Endothelial cell of umbilical vein (primary cell): ENCODE data around the gene MSANTD7. TPM values are rescaled to one million over a fixed set of nuclear protein-coding genes. Genes with fewer than 3 reads are reported as not detected.
A peak's percentile ranks its signal among the peaks of the same experiment; 100 is the strongest.

ENCODE experiments used
- BruUV-seq: library from RNA; stranded (reverse); fragments of 400-500 nt; replicated peaks from 2 replicates; lab custom pipeline; 2021; lab: Mats Ljungman, UMichigan
- CTCF ChIA-PET: fragments of 300-600, 350-600 bp; sonication (Branson Sonifier 250); formaldehyde crosslinking; loops from one replicate; lab custom pipeline; 2021; ENCODE audit warnings: antibody characterized with exemption, inconsistent platforms; lab: Charles Lee
- POLR2A ChIA-PET: fragments of 300-600, 350-600 bp; sonication (Branson Sonifier 250); formaldehyde crosslinking; loops from one replicate; lab custom pipeline; 2021; ENCODE audit warnings: antibody characterized with exemption, inconsistent platforms; lab: Charles Lee
- DNase-seq: peaks from one replicate; pipeline ENCODE4 v3.0.0-alpha.2; 2011; ENCODE audit warnings: low read depth, low spot score
- FAIRE-seq: peaks from 2 replicates; lab custom pipeline; 2011; peaks lifted over from hg19 to GRCh38; lab: Jason Lieb, UNC
- H2AFZ ChIP-seq: 2 replicates; pipeline ENCODE4 v1.6.0; 2012; ENCODE audit warnings: low read depth, low read length, control low read depth, inconsistent platforms
- H3K27ac ChIP-seq: 2 replicates; pipeline ENCODE4 v1.5.1; 2011; ENCODE audit warnings: low read depth, mild to moderate bottlenecking, control low read depth, low read length, moderate library complexity; ENCODE audit not compliant: insufficient read depth
- H3K27me3 ChIP-seq, 2 experiments: 2 replicates each; pipeline versions ENCODE4 v1.6.0 to v1.6.1; 2011; ENCODE audit warnings: low read length in 2 of 2, mixed read lengths in 1 of 2; ENCODE audit not compliant: control insufficient read depth in 2 of 2, insufficient read depth in 2 of 2
- H3K36me3 ChIP-seq, 2 experiments: 2 replicates in 1 of 2; 3 replicates in 1 of 2; pipeline ENCODE4 v1.5.1; 2011; ENCODE audit warnings: low read length in 2 of 2, mild to moderate bottlenecking in 1 of 2, moderate library complexity in 1 of 2; ENCODE audit not compliant: control insufficient read depth in 2 of 2, insufficient read depth in 2 of 2; ENCODE audit errors: extremely low read depth in 1 of 2
- H3K4me1 ChIP-seq: 3 replicates; pipeline ENCODE4 v1.5.1; 2011; ENCODE audit warnings: mild to moderate bottlenecking, low read length; ENCODE audit not compliant: control insufficient read depth, insufficient read depth; ENCODE audit errors: extremely low read depth
- H3K4me2 ChIP-seq: 2 replicates; pipeline ENCODE4 v1.6.1; 2011; ENCODE audit warnings: low read length, control low read depth, mixed read lengths; ENCODE audit not compliant: insufficient read depth
- H3K4me3 ChIP-seq, 3 experiments: fragments of 200-600 bp in 1 of 3; sonication (generic), shearing (Covaris generic) in 1 of 3; replicated peaks in 1 of 3; 2 replicates each; pipeline ENCODE4 v1.5.1; 2011 to 2016; ENCODE audit warnings: control low read depth in 3 of 3, low read length in 3 of 3, mild to moderate bottlenecking in 2 of 3, inconsistent platforms in 1 of 3, low read depth in 1 of 3, moderate library complexity in 1 of 3; ENCODE audit not compliant: insufficient read depth in 1 of 3
- H3K79me2 ChIP-seq: 2 replicates; pipeline ENCODE4 v1.6.0; 2012; ENCODE audit warnings: low read length, inconsistent platforms; ENCODE audit not compliant: control insufficient read depth, insufficient read depth
- H3K9ac ChIP-seq: replicated peaks from 2 replicates; pipeline ENCODE3; 2011; ENCODE audit warnings: low read length, control low read depth; ENCODE audit not compliant: insufficient read depth; ENCODE audit errors: extremely low read depth
- H3K9me1 ChIP-seq: replicated peaks from 3 replicates; pipeline ENCODE4 v1.6.0; 2011; ENCODE audit warnings: mild to moderate bottlenecking, low read length; ENCODE audit not compliant: control insufficient read depth, insufficient read depth; ENCODE audit errors: extremely low read depth
- H3K9me3 ChIP-seq: replicated peaks from 2 replicates; pipeline ENCODE4 v1.5.1; 2012; ENCODE audit warnings: low read length, inconsistent platforms; ENCODE audit not compliant: control insufficient read depth, insufficient read depth
- H4K20me1 ChIP-seq: replicated peaks from 2 replicates; pipeline ENCODE3; 2011; ENCODE audit warnings: mild to moderate bottlenecking, low read length; ENCODE audit not compliant: control insufficient read depth, insufficient read depth; ENCODE audit errors: extremely low read depth
- CTCF ChIP-seq, 2 donors: IDR thresholded peaks; 1 replicate in 1 of 2; 2 replicates in 1 of 2; pipeline ENCODE4 v1.5.1; 2011; ENCODE audit warnings: low read length in 2 of 2, mild to moderate bottlenecking in 2 of 2, moderate library complexity in 2 of 2, control low read depth in 1 of 2, inconsistent platforms in 1 of 2, low read depth in 1 of 2; ENCODE audit not compliant: insufficient read depth in 1 of 2; ENCODE audit errors: extremely low read depth in 1 of 2
- EZH2 ChIP-seq: IDR thresholded peaks from 2 replicates; pipeline ENCODE4 v1.6.1; 2012; ENCODE audit warnings: borderline replicate concordance, low read depth, mild to moderate bottlenecking, moderate library complexity, low read length, inconsistent platforms; ENCODE audit not compliant: severe bottlenecking
- FOS ChIP-seq: IDR thresholded peaks from 2 replicates; pipeline ENCODE4 v1.6.1; 2011; ENCODE audit warnings: mild to moderate bottlenecking, low read length, moderate library complexity, borderline replicate concordance; ENCODE audit not compliant: insufficient read depth
- GATA2 ChIP-seq: IDR thresholded peaks from 2 replicates; pipeline ENCODE4 v1.7.0; 2011; ENCODE audit warnings: low read depth, mild to moderate bottlenecking, moderate library complexity, mixed read lengths, low read length; ENCODE audit not compliant: insufficient read length, insufficient read depth
- MAX ChIP-seq: IDR thresholded peaks from 2 replicates; pipeline ENCODE4 v1.6.1; 2011; ENCODE audit not compliant: insufficient read depth, insufficient read length
- POLR2A ChIP-seq: IDR thresholded peaks from 2 replicates; pipeline ENCODE4 v1.6.1; 2012; ENCODE audit warnings: low read depth, mild to moderate bottlenecking, control low read depth, low read length
- POLR2AphosphoS5 ChIP-seq: IDR thresholded peaks from 2 replicates; pipeline ENCODE4 v1.6.1; 2012; ENCODE audit warnings: low read depth, mild to moderate bottlenecking, control low read depth, low read length, moderate library complexity; ENCODE audit not compliant: insufficient read depth
- dilution Hi-C: fragments of 300-500 bp; cut with MboI; formaldehyde crosslinking; loops from one replicate; pipeline ENCODE4 v1.15.0; 2019; ENCODE audit warnings: low sequenced_read_pairs; ENCODE audit not compliant: extremely low pct_ligation_motif_present
- intact Hi-C: fragments of 100-400 bp; cut with micrococcal nuclease; formaldehyde crosslinking; loops from one replicate; pipeline ENCODE4 v1.10.0; 2022
- polyA plus RNA-seq, 4 experiments: library from polyadenylated mRNA; depleted of rRNA in 3 of 4; stranded (reverse) in 3 of 4; unstranded in 1 of 4; fragments of >200 nt; gene quantifications; 2 replicates each; pipeline versions ENCODE4 v1.2.1 to v1.2.3, GENCODE V29; 2011 to 2012; ENCODE audit warnings: missing spikeins in 1 of 4
- total RNA-seq: library from RNA; stranded (reverse); gene quantifications from 2 replicates; pipeline ENCODE4 v1.2.3, GENCODE V29; 2021

The MSANTD7 gene
- total and polyA plus RNA-seq, 2 donors (not counting 3 experiments of a cell fraction or from before 2014, with no cell fraction given) = 4.8 to 13.1 TPM

- Histone ChIP-seq H3K4me3 (no peak overlapping the region), H3K27me3 (no peaks in the 10 kb centered on the region), H3K9me1 (no peaks in the 10 kb centered on the region), H3K4me2 (peak overlapping the region; percentile 3), H3K9me3 (no peaks in the 10 kb centered on the region), H2AFZ (no peak overlapping the region), H4K20me1 (no peaks in the 10 kb centered on the region), H3K4me1 (peaks cover 8% of the 10 kb centered on the region), H3K36me3 (peaks cover 0 to 5% of the 10 kb centered on the region in 2 experiments), H3K9ac (no peak overlapping the region), H3K79me2 (peaks cover 15% of the 10 kb centered on the region), H3K27ac (no peak overlapping the region)
- no TSS peak for BruUV-seq
- CTCF ChIA-PET = no interaction called here
- FAIRE-seq (no peak), DNase-seq (peak; percentile 26)
- TF ChIP-seq FOS (peak; percentile 17), GATA2 (no peak), MAX (no peak), EZH2 (no peak), POLR2A (no peak), CTCF (IDR thresholded peaks at IDR 0.05; ENCODE audit: extremely low read depth in 1 of 2, insufficient read depth in 1 of 2, low read depth in 1 of 2, low read length in 2 of 2) (no peak), POLR2AphosphoS5 (no peak)
- intact Hi-C loops (loop anchor here (10.0 kb wide), 1 partner anchor 212 kb away; the partner anchor contains the start of gene ACBD7), dilution Hi-C loops (no loop called here)
- POLR2A ChIA-PET = no interaction called here
These were observed 35.1 kb downstream of the MSANTD7 start for GRCh38 chr10:14873090-14873760.
